KMS-11 (cell line): Measurements from ENCODE around the gene PLA2G2D.

Experiments used
- H2AFZ ChIP-seq: fragments of 200-600 bp; sonication (generic); 2 replicates; pipeline ENCODE4 v1.6.1; 2016; ENCODE audit warnings: antibody characterized with exemption, mixed run types, low read depth
- H3K27ac ChIP-seq: fragments of 200-600 bp; sonication (generic); 2 replicates; pipeline ENCODE4 v1.6.1; 2016; ENCODE audit warnings: mild to moderate bottlenecking, mixed run types
- H3K27me3 ChIP-seq: fragments of 200-600 bp; sonication (generic); 2 replicates; pipeline ENCODE4 v1.6.1; 2017; ENCODE audit warnings: mild to moderate bottlenecking, low read depth, mixed run types, moderate library complexity; ENCODE audit not compliant: insufficient read depth
- H3K36me3 ChIP-seq: fragments of 200-600 bp; sonication (generic); 2 replicates; pipeline ENCODE4 v1.6.1; 2017; ENCODE audit warnings: mild to moderate bottlenecking, mixed run types; ENCODE audit not compliant: insufficient read depth
- H3K4me1 ChIP-seq: fragments of 200-600 bp; sonication (generic); 2 replicates; pipeline ENCODE4 v1.6.1; 2016; ENCODE audit warnings: mild to moderate bottlenecking, low read depth, mixed run types; ENCODE audit not compliant: poor library complexity, severe bottlenecking
- H3K4me2 ChIP-seq: fragments of 200-600 bp; sonication (generic); 2 replicates; pipeline ENCODE4 v1.7.0; 2016; ENCODE audit warnings: mild to moderate bottlenecking, mixed run types
- H3K4me3 ChIP-seq: fragments of 200-600 bp; sonication (generic); IDR thresholded peaks from 2 replicates; pipeline ENCODE4 v1.6.1; 2017; ENCODE audit warnings: low read depth, low read length, mixed read lengths; ENCODE audit not compliant: insufficient read depth
- H3K79me2 ChIP-seq: fragments of 200-600 bp; sonication (generic); 2 replicates; pipeline ENCODE4 v1.6.1; 2016; ENCODE audit warnings: low read depth, mixed run types; ENCODE audit not compliant: insufficient read depth
- H3K9ac ChIP-seq: fragments of 200-600 bp; sonication (generic); 2 replicates; pipeline ENCODE4 v1.6.1; 2016; ENCODE audit warnings: mild to moderate bottlenecking, mixed run types
- H4K20me1 ChIP-seq: fragments of 200-600 bp; sonication (generic); 2 replicates; pipeline ENCODE4 v1.6.1; 2016; ENCODE audit warnings: mild to moderate bottlenecking, mixed run types; ENCODE audit not compliant: insufficient read depth
- TF ChIP-seq, protein P1 (sequence below): fragments of 200-600 bp; sonication (generic); conservative IDR thresholded peaks from 2 replicates; pipeline ENCODE4 v1.6.1; 2017; ENCODE audit warnings: low read depth, mild to moderate bottlenecking, antibody characterized with exemption, low read length, moderate library complexity, mixed read lengths

PLA2G2D gene

GRCh38 chr1:20072771-20073170, 46.6 kb downstream of the PLA2G2D start:
- TF ChIP-seq, protein P1, sequence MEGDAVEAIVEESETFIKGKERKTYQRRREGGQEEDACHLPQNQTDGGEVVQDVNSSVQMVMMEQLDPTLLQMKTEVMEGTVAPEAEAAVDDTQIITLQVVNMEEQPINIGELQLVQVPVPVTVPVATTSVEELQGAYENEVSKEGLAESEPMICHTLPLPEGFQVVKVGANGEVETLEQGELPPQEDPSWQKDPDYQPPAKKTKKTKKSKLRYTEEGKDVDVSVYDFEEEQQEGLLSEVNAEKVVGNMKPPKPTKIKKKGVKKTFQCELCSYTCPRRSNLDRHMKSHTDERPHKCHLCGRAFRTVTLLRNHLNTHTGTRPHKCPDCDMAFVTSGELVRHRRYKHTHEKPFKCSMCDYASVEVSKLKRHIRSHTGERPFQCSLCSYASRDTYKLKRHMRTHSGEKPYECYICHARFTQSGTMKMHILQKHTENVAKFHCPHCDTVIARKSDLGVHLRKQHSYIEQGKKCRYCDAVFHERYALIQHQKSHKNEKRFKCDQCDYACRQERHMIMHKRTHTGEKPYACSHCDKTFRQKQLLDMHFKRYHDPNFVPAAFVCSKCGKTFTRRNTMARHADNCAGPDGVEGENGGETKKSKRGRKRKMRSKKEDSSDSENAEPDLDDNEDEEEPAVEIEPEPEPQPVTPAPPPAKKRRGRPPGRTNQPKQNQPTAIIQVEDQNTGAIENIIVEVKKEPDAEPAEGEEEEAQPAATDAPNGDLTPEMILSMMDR = no peak
- no peaks in the 10 kb centered on the region for H4K20me1 ChIP-seq
- no peaks in the 10 kb centered on the region for H3K36me3 ChIP-seq
- H3K4me3 ChIP-seq = no peak overlapping the region
- no peak overlapping the region for H3K9ac ChIP-seq
- no peak overlapping the region for H3K27ac ChIP-seq
- H2AFZ ChIP-seq = no peak overlapping the region
- H3K4me1 ChIP-seq = no peaks in the 10 kb centered on the region
- H3K4me2 ChIP-seq = no peak overlapping the region
- no peaks in the 10 kb centered on the region for H3K79me2 ChIP-seq
- peaks cover 65% of the 10 kb centered on the region for H3K27me3 ChIP-seq

- Histone ChIP-seq H3K4me1 (no peaks in the 10 kb centered on the region), H4K20me1 (no peaks in the 10 kb centered on the region), H3K27ac (no peak overlapping the region), H3K4me3 (no peak overlapping the region), H3K9ac (no peak overlapping the region), H3K4me2 (no peak overlapping the region), H3K27me3 (peaks cover 59% of the 10 kb centered on the region), H3K36me3 (no peaks in the 10 kb centered on the region), H2AFZ (no peak overlapping the region), H3K79me2 (no peaks in the 10 kb centered on the region)
- TF ChIP-seq, protein P1 = no peak
These were observed 47.9 kb downstream of the PLA2G2D start for GRCh38 chr1:20071416-20071815.

GRCh38 chr1:20070357-20070756, 49.0 kb downstream of the PLA2G2D start:
- TF ChIP-seq, protein P1 = no peak
- Histone ChIP-seq H3K36me3 (no peaks in the 10 kb centered on the region), H3K27me3 (peaks cover 57% of the 10 kb centered on the region), H4K20me1 (no peaks in the 10 kb centered on the region), H3K4me1 (no peaks in the 10 kb centered on the region), H3K4me3 (no peak overlapping the region), H3K9ac (no peak overlapping the region), H3K4me2 (no peak overlapping the region), H2AFZ (no peak overlapping the region), H3K27ac (no peak overlapping the region), H3K79me2 (no peaks in the 10 kb centered on the region)

DNA sequence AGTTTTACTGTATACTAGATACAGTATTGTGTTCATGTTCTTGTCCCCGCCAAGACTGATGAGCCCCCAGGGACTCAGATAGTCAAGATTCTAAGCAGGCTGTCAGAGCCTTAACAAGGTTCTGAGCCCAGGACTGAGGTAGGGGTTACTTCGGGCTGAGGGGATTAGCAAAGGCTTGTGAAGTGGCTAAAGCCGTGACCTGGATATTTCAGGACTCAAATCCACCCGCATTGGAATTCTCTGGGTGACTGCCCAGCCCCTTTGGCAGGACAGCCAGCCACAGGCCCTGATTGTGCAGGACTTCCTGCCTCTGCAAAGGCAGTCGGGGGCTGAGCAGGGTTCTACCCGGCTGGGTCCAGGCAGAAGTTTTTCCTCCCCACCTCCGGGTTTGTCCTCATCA, 49.5 kb downstream of the PLA2G2D start, which contains the start of gene PLA2G5:
Gene PLA2G5 (plus strand): TSS at position 321 of the 400 bp plus-strand sequence. CDS start 14,637 bp downstream, outside the sequence.
- TF ChIP-seq, protein P1 = no peak
- Histone ChIP-seq H3K27me3 (peaks cover 54% of the 10 kb centered on the region), H3K4me3 (no peak within 1 kb of the TSS), H3K36me3 (no peaks in the 10 kb centered on the region), H4K20me1 (no peaks in the 10 kb centered on the region), H3K27ac (no peak within 1 kb of the TSS), H3K4me2 (no peak within 1 kb of the TSS), H3K79me2 (no peaks in the 10 kb centered on the region), H3K4me1 (no peaks in the 10 kb centered on the region), H2AFZ (no peak within 1 kb of the TSS), H3K9ac (no peak within 1 kb of the TSS)
